ENCODE results near the gene PPP1R3A.

The PPP1R3A gene

DNA sequence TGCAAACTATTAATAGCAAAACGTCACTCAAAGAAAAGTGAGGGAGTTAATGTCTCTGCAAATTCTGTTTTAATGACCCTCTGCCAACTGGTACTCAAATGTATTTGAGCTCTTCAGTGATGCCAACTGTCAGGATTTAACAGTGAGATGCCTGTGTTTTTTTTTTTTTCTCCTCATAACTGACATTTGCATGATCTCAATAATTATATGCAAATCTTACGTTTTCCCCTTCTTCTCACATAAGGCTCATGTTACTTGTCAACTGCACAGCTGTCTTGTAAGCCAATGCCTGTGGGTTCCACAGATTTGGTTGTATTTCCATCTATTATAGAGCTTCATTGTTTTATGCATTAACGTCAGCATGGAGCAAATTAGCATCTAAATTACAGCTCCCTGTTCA lies 38.2 kb downstream of the PPP1R3A start:
- DNase-seq: no peak

DNA sequence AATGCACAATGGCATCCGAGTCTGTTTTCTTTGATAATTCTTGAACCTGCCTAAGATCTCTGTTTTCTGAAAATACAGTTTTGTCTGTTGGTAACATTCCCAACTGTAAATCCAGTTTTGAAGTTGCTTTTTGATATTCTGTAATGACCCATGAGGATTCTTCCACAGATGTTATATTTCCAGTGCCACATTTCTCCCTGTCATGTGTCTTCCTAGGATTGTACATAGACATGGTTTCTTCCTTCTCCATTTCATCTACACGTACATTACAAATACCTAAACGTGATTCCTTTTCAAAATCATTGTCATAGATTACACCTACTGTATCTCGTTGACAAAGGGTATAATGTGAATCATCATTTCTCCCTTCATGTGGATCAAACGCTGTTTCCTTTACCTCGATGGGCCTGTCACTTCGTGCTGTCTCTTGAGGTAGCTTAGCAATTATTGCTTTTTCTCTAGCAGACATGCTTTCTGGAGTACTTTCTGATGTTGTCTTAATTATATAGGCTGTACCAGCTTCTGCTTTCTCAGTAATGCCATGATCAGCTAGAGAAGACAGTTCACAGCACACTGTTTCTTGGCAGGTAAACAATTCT lies 40.3 kb downstream of the PPP1R3A start:
- no peak for DNase-seq

DNA sequence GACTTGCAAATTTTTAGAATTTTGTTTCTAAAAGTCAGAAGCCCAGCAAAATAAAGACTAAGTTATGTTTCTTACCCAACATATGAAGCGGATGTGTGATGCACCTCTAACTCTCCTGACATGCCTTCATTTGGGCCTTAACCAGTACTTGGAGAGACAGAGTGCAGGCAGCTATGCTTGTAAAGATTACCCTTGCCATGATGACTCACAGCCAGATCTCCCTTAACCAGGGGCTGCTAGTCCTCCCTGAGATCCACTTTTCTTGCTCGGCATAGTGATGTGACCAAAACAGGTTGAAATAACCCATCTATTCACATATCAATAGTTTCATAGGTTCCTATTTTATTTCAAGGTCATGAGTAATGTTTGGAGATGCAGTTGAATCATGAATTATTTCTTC lies 43.6 kb downstream of the PPP1R3A start:
- DNase-seq: no peak

DNA sequence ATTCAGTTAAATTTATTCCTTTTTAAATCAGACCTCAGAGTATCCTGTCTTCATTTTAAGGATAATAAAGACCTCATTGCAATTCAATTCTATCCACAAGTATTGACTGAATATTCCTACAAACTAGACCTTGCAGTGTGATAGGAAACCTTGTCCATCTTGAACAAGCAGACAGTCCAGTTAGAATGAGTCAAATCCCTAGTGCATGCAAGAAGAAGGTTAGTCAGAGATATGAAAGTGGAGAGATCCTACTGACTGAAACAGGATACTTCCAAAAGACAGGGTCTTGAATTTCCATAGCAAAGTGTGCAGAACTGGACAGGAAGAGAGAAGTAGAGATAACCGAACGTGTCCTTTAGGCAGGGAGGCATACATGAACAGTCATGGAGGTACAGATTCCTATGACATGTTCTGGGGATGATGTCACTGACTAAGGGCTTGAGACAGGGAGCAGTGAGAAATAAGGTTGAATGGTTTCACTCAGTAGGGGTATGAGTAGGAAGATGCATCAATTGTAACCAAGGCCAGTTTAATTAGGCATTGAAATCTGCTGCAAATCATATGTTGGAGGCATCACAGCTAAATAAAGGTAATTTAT lies 45.2 kb downstream of the PPP1R3A start:
- DNase-seq: no peak

DNA sequence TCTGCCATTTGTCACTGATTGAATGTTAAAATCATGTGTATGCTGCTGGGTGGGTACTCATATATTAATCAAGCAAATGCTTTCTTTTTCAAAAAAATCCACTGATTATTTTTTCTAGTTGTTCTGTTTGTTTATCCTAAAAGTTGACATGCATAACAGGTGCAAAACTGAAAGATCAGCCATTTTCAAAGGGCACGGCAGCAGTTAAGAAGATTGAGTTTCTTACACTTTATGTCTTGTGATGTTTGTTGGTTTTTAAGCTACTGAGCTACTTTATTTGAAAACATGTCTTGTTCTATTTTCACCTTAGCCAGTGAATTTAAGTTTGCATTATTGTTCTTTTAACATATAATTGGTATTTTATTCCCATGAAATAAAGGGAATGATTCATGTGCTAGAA lies 45.8 kb downstream of the PPP1R3A start:
- no peak for DNase-seq

DNA sequence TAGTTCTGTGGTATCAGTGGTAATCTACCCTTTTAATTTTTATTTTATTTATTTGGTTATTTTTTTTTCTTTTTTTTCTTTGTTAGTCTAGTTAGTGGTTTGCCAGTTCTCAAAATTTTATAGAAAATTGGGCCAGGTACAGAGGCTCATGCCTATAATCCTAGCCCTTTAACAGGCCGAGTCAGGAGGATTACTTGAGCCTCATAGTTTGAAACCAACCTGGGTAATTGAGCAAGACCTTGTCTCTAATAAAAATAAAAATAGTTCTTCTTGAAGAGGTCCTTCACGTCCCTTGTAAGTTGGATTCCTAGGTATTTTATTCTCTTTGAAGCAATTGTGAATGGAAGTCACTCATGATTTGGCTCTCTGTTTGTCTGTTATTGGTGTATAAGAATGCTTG lies 51.5 kb downstream of the PPP1R3A start:
- no peak for DNase-seq

DNA sequence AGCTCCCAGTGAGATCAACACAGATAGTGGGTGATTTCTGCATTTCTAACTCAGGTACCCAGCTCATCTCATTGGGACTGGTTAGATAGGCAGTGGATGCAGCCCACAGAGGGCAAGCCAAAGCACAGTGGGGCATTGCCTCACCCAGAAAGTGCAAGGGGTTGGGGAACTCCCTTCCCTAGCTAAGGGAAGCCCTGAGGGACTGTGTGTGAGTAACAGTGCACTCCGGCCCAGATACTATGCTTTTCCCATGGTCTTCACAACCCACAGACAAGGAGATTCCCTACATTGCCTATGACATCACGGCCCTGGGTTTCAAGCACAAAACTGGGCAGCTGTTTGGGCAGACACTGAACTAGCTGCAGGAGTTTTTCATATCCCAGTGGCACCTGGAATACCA lies 62.8 kb downstream of the PPP1R3A start:
- no peak for DNase-seq

DNA sequence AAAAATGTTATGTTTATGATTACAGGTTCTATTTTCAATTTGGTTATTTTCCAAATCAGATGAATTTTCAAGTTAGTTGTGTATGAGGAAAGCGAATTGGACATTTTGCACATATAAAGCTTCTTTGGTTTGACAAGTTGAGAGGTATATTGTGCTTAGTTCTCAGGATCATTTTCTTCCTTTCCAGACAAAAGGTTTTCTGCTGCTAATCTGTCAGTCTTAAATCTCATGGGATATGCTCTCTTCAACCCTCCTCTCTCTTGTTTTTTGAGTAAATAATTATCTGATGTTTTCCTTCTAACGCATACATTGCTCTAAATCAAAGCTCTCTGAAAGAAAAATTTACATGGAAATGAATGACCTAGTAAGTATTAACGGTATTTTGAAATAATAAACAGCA lies 77.9 kb downstream of the PPP1R3A start:
- no peak for DNase-seq

DNA sequence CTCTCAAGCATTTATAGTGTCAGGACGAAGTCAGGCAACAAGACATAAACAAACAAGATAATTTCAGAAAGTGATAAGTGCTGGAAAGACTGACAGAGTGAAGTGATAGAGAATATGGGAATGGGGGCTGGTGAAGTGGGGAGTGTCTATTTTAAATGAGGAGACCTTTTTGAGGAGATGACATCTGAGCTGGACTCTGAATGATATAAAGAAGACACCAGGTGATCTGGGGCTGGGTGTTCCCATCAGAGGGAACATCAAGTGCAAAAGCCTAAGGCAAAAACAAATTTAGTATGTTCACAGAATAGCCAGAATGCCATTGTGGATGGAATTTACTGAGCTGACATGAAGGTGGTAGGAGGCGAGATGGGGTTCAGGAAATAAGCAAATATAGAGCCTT lies 83.4 kb downstream of the PPP1R3A start:
- DNase-seq: no peak

DNA sequence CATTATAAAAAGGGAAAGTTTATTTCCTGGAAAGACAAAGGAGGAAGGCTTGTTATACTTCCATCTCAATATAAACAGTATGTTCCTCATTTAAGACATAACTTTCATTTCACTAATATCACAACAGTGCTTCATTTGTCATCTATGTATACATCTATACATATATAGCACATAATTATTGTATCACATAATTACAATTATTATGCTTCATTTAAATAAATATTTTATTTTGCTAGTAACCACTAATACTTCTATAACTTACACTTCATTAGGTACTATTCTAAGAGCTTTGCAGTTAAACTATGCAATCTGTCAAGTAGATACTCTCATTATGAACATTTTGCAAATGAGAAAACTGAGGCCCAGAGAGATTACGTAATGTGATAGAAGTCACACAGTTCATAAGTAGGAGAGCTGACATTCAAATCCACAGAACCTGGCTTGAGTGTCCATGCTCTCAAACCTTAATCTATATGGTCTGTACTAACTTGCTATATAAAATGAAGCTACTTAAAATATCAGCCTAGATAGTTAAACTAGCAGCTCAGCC lies 86.5 kb downstream of the PPP1R3A start:
- no peak for DNase-seq

DNA sequence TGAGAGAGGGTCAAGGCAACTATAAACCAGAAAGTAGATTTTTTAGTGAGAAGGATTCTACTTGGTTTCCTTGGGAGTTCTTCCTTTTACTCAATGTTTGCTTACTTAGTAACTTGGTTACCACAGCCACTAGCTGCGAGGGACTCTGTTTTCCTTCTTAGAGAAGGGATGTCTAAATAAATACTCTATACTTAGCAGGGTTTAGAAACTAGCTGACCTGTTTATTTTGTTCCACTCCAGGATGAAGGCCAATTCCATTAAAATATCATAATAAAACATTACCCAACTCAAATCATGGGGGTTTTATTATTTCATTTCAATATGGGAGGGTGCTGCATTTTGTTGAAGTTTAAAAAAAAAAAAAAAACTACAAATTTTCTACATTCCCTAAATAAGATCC lies 87.3 kb downstream of the PPP1R3A start:
- DNase-seq: no peak

DNA sequence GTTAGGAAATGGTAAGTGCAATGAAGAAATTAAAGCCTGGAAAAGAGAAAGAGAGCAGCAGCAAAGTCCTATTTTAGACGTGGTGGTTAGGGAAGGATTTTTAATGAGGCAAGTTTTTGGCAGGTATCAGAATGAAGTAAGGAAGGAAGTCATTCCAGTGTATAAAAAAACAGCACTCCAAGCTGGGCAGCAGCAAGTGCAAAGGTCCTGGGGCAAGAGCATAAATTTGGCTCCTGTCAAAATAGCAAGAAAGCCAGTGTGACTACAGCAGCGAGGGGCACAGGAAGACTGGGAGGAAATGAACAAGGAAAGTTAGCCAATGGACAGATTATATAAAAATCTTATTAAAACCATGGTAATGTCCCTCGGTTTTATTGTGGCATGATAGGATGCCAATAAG lies 90.2 kb downstream of the PPP1R3A start:
- no peak for DNase-seq

Data from SIG-M5 (cell line).